GM20000 (cell line): ENCODE data around the gene UPB1.

Experiments used
- DNase-seq: peaks from one replicate; pipeline ENCODE4 v3.0.0; 2012; ENCODE audit warnings: low spot score
- TF ChIP-seq, protein P1 (sequence below): IDR thresholded peaks from 2 replicates; pipeline ENCODE4 v1.5.1; 2012; ENCODE audit warnings: mild to moderate bottlenecking, control low read depth; ENCODE audit errors: extremely low read depth, missing control alignments

Gene UPB1

DNA sequence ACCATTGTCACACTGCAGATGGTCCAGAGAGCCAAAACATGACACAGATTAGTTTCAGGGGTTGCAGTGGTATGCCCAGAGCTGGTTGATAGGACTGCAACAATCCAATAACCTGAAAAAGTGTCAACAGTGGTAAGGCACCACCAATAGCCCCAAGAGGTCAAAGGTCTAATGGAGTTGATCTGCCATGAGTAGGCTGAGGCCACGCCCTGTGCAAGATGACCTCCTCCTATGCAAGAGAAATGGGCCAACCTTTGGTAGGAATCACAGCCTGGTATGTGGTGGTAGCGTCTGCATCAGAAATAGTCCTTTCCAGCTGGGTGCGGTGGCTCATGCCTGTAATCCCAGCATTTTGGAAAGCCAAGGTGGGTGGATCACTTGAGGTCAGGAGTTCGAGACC, 40.2 kb downstream of the UPB1 start:
- TF ChIP-seq, protein P1, sequence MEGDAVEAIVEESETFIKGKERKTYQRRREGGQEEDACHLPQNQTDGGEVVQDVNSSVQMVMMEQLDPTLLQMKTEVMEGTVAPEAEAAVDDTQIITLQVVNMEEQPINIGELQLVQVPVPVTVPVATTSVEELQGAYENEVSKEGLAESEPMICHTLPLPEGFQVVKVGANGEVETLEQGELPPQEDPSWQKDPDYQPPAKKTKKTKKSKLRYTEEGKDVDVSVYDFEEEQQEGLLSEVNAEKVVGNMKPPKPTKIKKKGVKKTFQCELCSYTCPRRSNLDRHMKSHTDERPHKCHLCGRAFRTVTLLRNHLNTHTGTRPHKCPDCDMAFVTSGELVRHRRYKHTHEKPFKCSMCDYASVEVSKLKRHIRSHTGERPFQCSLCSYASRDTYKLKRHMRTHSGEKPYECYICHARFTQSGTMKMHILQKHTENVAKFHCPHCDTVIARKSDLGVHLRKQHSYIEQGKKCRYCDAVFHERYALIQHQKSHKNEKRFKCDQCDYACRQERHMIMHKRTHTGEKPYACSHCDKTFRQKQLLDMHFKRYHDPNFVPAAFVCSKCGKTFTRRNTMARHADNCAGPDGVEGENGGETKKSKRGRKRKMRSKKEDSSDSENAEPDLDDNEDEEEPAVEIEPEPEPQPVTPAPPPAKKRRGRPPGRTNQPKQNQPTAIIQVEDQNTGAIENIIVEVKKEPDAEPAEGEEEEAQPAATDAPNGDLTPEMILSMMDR, result no peak
- no peak for DNase-seq

DNA sequence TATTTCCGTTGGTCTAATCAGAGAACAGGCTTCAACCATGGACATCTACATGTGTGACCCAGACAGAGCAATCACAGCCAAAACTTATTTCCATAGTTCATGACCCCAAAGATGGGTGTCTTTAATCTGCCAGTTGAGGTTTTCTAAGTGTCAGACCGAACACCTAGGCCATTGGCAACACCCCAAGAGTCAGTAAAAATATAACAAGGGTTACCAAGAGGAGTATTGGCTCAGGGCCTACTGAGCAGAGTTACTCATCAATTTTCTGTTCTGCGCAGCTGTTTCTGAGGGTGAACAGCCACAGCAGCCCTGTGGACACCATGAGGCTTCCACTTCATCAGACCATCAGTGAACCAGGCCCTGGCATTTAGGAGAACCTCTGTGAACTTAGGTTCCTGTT, 41.0 kb downstream of the UPB1 start:
- TF ChIP-seq, protein P1, result no peak
- no peak for DNase-seq

DNA sequence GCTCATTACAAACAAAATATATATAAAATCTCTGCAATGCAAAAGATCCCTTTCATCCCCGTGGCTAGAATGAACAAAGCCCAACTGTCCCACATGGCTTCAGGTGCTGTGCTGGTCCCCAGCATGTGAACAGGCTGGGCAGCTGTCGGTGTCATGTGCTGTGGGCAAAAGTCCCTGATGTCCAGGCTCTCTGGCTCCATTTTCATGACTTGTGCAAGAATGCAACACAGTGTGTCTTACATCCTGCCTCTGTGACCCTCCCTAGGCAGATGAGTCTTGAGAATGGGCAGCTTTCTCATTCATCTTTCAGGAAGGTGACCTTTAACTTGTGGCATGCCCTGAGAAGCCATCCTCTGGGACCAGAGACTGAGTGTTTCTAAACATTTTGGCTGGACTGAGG, 45.3 kb downstream of the UPB1 start:
- TF ChIP-seq, protein P1, result no peak
- no peak for DNase-seq

DNA sequence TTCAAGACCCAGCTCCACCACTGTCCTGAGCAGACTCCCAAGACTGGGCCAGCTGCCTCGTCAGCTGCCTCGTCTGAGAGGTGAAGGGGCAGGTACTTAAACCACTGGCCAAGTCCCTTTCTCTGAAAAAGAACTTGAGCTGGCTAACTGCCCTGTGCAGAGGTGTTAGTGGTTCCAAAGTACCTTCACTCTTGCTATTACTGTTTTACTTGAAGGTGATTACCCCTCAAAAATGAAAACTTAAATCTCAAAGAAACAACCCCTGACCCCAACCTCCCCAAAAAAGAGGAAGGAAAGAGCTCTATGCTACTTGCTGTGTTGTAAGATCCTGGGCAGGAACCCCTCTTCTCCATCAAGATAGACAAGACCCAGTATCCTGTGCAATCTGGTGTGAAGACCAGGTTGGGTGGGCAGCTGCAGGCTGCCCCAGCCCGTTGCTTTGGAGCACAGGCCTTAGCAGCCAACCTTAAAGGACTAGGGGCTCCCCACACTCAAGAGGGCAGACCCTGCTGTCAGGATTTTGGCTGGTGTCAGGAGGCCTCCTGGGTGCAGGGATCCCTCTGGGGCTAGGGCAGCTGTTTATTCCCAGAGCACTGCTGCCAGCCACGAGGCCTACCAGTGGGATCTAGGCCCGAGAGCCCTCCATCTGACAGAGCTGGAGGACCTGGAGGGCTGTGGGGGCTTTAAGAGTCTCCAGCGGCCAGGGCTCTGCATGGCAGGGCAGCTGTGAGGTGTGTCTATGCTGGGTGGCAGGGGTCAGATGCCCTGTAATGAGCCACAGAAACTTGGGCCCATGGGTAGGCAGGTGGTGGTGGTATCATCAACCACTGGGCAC, 46.8 kb downstream of the UPB1 start:
- no peak for DNase-seq
- TF ChIP-seq, protein P1, result no peak

DNA sequence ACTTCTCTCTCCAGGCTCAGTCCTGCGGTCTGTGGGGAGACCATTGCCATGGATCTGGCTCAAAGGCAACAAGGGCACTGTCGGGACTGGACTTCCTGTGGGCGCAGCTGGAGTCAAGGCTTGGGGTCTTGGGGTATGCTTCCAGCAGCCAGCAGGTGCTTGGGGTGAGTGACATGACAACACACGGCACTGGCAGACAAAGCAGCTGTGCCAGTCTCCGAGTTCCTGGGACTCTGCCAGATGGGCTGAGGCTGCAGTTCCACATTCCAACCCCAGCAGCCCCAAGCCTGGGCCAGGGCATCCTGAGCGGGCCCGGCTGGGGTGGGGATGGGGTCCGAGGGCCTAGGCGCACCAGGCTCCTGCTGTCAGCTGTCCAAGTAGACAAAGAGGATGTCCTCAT, 47.5 kb downstream of the UPB1 start:
- TF ChIP-seq, protein P1, result no peak
- no peak for DNase-seq

DNA sequence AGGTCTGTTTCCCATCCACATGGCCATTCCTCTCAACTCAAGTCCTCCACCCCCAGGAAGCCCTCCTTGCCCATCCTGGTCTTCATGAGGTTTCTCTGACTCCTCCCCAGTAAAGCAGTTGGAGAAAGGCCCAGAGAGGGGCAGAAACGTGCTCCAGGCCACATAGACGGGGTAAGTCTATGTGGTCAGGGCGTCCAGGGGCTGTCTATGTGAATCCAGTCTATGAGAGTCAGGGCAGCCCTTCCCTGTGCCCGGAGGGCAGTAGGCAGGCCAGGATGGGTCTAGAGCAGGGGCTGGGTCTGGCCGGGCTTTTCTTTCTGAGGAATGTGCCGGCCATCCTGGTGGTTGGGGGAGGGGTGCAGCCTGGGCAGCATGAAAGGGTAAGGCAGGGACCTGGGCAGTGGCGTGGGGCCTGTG, 48.1 kb downstream of the UPB1 start:
- DNase-seq, result no peak
- TF ChIP-seq, protein P1, result no peak

DNA sequence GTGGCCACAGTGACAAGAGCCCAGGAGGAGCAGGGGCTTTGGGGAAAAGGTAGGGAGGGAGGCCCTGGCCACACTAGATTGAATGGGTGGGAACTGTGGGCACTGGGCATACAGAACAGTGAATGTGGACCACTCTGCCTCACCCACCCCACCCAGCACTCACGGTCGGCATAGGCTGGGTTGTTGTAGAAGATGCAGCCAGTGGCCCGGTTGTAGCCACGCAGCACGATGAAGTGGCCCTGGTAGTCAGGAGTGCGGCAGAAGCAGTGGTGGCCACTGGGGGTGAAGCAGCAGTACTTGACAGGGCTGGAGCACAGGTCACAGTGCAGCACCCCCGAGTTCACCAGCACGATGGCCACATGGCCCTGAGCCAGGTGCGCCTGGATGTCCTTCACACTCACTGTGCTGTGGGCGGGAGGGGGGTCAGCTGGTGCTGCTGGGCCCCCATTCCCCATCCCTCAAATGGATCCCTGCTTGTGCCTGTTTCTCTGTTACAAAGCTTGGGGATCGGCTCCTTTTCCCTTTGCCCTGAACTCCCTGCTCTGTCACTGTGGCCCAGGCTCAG, 48.6 kb downstream of the UPB1 start:
- TF ChIP-seq, protein P1, result no peak
- DNase-seq, result no peak
